CD4-positive, alpha-beta T cell treated with Interleukin-6 for 4 hours (primary cell): ENCODE data around the gene MAP4K1.

Experiments
- DNase-seq: peaks from one replicate; pipeline ENCODE4 v3.0.0-alpha.2; 2020; ENCODE audit warnings: mixed read lengths

The MAP4K1 gene

DNA sequence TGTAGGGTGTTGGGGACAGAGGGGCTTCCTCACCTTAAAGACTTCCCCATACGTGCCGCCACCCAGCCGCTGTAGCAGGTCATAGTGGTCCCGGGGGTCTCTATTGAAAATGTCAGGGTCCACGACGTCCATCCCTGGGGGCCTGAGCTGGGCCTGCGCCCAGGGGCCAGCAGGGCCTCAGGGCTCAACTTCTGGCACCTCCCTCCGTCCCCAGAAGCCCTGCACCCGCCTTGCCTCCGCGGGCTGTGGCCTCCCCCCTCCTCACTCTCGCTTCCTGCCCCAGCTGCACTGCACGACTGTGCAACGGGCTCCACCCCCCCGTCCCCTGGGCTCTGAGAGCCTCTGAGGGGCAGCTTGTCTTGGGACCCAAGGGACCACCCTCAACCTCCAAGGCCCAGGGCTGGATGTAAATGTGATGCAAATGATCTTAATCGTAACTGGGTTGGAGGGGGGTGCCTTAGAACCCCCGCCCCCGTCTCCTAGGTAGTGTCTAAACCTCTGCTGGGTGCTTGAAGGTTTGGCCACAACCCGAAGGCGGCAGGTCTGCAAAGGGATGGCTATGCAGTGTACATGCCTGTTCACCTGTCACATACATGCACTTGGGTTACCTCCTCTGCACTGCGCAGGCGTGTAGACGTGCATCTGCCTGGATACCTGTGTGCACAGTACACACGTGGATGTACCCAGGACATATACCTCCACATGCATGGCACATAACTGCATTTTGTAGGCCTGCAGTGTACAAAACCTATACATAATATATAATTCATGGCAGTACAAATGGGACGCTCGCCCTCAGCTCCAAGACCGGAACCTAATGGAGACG lies at the start of gene MAP4K1:
MAP4K1 (minus strand) TSS at position 190 of the 826 bp plus-strand sequence; CDS start at position 132, 58 bp downstream.
- DNase-seq, result peak; percentile 86

DNA sequence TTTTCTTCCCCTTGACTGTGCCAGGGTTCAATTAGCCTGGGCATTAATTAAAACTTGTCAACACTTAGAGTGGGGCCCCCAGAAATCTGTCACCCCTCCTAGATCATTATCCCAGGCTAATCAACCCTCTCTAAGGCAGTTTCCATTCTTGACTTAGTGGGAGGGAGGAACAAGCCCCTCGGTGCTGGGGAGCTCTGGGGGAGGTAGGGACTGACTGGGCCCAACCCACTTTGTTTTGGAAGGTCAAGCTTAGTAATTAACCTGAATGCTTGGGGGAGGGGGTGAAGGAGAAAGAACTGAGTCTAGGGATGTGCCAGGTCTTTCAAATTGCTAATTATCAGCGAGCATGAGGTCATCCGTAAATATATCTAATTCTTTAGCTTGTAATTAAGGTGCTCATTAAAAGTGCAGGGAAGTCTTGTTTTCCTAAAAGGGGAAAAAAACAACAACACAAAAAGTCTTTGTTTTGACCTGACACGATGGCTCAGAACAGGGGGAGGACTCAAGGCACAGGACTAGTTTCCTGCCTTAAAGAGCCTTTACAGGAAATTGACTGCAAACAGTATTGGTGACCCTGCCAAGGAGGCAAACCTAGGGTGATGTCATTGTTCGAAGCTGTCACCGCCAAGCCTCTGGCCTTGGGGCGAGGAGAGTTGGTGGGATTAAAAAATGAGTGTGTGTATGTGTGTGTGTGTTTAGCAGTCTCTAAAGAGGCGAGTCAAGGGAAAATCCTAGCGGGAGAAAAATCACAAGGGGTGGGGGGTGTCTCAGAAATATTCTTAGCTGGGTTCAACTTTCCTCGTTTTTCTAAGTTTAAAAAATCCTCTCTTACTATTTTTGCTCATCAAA lies 49.1 kb upstream of the MAP4K1 start:
- DNase-seq, result peak; percentile 45

DNA sequence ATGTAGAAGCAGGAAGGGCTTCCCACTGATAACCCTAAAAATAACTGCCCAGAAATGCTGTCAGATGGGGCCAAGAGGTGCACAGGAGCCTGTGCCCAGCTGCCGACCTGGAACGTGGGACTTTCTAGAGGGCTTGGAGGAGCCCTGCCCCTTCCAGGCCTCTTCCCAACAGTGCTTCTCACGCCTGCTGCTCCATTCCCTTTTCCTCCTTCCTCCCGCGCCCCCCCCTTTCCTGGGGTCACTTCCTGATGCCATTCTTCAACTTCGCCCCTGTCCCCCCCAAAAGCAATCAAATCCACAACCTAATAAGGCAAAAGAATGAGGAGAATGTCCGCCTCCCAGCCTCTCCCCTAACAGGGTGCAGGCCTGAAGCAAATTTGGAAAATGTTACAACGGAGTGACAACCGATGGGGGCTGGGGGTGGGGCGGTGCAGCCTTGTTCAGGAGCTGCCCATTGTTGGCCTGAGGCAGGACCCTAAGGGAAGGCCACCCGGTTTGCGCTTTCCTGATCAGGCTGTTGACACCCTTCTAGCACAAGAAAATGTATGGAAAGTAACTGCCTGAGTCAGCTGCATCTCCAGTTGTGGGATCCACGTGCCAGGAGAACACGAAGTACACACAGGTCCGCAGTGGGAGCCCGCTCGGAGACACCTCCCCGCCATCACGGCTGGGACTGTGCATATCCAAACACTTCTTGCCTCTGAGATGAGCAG lies 48.4 kb upstream of the MAP4K1 start:
- DNase-seq, result no peak

DNA sequence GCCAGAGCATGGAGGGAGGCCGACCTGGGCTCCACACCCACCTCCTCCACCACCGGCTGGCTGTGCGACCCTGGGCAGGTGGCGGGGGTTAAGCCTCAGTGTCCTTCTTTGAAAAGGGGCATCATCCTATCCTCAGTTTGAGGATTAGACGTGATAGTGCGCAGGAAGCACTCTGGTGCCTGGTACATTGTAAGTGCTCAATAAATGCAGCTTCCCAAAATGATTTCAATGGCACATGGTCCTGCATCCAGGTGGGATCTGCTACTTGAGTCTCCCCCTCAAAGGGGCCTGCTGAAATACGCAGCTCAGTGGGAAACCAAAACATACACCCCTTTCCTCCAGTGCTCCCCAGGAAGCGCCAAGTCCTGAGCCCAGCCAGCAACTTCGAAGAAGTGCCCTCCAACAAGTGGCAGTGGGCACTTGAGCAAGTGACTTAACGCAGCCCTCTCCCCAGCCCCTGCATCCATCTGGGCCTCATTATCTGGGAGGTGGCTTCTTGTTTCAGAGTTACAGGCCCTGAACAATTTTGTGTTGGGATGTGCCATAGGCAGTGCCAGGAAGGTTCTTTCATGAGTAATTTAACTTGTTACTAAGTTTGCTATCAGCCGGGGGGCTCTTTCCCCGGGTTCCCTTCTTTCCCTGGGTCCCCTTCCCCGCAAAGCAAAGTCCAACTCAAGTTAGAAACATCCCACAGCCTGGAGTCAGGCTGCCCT lies 47.6 kb upstream of the MAP4K1 start:
- no peak for DNase-seq

DNA sequence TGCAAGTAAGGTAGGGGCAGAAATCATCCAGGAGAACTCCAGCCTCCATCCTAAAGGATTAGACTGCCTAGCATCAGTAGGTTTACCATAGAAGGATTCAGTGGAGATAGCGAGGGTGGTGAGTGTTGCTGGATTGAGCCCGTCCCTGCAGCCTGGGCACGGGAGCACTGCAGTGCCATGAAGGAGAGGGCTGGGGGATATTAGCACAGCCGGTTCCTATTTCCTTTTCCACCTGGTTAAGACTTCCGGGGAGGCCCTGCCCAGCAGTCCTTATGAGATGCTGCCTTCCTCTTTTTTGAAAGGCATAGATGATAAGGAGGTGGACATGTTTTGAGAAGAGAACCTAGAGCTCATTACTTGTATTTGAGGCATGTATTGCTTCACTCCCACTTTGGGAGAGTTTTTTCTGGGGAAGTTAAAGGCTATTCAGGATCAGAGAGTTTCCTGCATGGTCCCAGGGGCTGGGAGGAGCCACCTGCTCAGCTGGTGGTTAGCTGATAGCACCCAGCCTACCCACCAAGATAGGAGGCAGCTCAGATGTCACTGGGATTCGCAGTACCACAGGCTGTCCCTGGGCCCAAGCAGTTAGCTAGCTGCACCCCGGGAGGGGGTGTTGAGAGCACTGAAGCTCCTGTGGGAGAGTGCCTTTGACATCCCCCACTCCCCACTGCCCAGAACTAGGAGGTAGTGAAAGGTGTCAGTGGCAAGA lies 46.9 kb upstream of the MAP4K1 start:
- DNase-seq, result no peak

DNA sequence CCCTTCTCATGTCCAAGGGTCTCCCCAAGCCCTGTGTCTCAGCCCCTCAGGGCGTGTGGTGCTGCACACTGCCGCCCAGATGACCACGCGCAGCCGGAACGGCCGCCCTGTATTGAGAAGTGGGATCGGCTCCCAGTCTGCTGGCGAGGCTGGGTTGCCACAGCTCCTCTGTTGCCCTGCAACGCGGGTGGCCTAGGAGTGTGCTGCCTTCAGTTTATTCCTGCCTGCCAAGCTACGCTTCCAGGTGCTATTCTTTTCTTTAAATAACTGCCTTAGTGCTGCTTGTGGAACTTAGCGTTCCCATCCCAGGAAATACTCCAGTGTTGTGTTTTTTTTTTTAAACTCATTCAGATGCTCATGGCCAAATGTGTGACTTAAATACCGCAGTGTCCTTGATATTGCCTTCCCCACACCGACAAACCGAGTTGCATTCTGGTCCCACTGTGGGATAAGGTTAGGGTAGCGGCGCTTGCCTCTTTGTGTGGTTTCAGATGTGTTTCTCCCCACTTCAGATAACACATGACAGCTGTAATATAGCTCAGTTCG lies 46.3 kb upstream of the MAP4K1 start:
- DNase-seq, result no peak

DNA sequence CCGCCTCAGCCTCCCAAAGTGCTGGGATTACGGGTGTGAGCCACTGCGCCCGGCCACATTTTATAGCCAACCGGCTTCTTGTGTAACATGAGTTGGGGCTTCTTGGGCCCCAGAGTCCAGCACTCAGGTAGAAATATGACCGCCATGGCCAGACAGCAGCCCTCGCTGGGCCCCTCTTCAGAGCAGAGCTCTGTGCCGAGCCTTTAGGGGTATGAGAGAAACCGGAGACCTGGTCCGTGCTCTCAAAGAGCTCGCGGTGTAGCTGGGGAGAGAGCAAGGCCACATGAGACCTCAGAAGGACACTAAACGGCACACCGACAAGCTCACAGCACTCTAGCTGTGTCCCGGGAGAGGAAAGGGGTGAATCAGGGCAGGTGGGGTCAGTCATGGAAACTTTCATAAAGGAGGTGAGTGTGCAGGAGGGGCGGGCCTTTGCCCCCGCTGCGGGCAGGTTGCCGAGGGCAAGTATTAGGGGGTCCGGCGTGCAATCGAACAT lies 45.5 kb upstream of the MAP4K1 start:
- no peak for DNase-seq

DNA sequence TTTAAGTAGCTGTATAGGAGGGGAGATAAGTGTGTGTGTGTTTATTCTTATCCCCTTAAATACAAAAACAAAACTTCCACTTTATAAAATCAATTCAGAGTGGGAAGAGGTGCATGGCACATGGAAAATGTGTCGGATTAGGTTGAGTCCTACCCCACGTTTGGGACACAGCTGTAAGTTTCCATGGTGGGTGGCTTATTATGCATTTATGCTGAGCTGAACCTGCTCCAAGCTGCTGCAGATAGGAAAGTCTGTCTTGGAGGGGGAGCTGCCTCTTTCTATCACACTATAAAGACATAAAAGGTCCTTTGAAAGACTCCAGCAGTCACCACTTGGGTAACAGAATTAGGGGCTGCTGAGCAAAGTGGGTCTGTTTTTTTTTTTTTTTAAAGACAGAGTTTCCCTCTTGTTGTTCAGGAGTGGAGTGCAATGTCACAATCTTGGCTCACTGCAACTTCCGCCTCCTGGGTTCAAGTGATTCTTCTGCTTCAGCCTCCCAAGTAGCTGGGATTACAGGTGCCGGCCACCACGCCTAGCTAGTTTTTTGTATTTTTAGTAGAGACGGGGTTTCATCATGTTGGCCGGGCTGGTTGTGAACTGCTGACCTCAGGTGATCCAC lies 44.9 kb upstream of the MAP4K1 start:
- no peak for DNase-seq

DNA sequence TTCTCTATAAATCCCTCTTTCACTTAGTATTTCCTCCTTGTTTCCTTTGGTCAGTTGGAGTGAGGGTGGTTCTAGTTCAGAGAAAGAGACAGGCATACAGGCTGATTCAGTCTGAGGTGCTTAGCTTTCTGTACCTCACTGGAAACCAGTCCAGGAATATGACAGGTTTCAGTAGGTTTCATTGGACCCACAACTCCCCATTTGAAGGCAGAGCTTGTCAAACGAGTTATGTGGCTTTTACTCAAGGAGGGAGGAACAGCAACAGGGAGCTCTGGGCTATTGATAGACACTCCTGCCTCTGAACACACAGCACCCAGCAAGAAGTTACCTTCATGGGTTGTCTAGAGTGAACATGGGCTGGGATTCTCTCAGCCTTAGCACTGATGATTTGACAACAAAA lies 44.2 kb upstream of the MAP4K1 start:
- DNase-seq, result no peak

DNA sequence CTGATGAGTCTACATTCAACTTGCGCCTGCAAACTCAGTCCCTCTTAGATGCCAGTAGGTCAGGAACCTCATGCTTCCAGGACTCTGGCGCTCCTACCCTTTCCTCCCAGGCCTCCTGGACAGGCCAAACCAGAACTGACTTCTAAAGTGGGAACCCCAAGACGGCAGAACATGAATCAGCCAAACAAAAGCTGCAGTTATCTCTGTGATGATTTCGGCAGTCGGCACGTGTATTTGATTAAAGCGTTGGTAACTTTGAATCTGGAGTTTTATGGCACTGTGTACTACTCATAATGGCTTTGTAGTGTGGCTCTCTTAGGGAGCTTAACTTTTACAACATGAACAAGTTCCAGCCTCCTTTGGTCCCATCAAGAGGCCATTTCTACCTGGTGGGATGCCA lies 43.4 kb upstream of the MAP4K1 start:
- DNase-seq, result no peak

DNA sequence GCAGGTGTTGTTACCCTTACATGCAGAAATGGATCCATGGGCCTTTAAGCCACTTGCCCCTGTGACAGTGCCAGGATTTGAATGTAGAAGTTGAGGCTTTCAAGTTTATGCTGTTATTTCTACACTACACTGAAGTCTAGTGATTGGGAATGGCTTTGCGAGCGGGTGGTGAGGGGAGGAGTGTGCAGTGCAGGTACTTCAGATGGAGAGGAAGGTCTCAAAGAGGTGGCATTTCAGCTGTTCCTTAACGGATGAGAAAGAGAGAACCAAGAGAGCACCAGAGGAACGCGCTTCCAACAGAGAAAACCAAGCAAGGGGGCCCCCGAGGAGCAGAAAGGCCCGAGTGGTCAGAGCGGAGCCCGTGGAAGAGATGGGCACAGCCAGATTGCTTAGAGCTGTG lies 43.0 kb upstream of the MAP4K1 start:
- no peak for DNase-seq

DNA sequence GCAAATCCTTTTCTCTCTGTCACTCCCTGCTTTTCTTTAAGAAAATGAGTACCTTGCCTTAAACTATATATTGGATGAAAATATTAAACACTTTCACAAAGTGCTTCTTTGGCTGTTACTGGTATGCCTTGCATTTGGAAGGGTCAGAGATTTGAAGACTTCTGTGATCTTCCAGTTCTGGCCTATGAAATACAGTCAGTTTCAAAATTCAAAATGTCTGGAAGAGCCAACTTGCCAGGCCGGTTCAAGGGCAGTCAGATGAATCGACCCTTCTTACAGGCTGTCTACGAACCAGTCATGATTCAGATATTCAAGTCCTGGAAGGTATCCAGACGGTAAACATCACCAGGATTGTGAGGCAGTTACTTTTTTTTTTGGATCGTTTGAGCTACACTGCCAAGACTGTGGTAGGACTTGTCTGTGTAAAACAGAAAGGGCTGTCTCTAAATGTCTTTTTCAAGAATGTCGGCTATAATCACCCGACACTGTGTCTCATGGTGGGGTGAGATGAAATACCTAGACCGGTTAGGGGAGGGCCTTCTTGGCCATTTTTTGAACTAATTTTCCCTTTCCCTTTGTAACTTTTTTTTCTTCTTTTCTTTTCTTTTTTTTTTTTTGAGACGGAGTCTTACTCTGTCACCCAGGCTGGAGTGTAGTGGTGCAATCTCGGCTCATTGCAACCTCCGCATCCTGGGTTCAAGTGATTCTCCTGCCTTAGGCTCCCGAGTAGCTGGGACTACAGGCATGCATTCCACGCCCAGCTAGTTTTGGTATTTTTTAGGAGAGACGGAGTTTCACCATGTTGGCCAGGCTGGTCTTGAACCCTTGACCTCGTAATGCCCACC lies 40.9 kb upstream of the MAP4K1 start:
- no peak for DNase-seq

DNA sequence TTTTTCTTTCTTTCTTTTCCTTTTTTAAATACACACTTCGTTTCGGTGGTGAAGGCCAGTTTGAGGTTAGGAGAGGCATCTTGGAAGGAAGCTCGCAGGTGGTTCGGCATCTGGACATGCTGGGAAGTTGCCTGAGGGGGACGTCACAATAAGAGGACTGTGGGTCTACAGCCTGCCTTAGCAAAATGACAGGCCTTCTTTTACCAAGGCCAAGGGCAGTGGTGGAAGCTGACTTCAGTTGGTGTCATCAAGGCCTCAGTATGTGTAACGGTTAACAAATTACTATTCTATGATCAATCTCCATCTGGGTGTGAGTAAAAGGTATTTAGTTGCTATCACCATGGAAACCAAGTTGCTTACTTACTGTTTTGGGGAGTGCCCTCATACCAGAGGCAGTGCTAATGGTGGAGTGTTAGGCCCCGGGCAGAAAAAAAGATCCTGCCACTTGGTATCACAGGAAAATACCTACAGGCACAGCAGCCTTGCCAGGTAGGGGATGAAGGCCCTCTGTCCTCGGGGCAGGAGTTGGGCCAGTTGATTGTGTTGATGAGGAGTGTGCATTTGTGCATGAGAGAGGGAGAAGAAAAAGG lies 40.0 kb upstream of the MAP4K1 start:
- DNase-seq, result no peak

DNA sequence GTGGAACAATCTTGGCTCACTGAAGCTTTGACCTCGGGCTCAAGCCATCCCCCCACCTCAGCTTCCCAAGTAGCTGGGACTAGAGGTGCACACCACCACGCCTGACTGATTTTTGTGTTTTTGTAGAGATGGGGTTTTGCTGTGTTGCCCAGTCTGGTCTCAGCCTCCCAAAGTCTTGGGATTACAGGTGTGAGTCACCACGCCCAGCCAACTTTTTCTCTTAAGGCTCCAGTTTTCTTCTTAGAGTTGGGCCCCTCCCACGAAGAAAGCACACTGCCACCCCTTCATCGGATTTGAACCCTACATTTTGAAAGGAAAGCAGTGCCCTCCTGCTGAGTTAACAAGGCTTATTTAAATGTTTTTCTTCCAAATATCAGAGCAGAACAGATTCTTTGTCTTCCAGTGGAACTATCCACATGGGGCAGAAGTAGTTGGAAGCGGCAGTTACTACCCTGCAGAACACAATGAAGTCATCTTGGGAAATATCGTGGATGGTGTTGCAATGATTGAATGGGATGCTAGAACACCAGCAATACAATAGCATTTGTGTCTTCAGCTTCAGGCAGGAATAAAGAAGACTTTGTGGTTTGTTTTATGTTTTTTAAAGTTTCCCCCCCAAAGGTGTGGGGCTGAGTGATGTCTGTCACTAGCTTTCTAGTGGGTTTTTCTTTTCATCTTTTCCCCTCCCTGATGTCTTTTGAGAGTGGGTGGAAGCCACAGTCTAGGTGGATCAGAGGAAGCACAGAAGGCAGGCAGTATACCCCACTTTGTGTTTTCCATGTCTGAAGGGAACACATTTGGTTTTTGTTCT lies 38.6 kb upstream of the MAP4K1 start:
- DNase-seq, result peak; percentile 62

DNA sequence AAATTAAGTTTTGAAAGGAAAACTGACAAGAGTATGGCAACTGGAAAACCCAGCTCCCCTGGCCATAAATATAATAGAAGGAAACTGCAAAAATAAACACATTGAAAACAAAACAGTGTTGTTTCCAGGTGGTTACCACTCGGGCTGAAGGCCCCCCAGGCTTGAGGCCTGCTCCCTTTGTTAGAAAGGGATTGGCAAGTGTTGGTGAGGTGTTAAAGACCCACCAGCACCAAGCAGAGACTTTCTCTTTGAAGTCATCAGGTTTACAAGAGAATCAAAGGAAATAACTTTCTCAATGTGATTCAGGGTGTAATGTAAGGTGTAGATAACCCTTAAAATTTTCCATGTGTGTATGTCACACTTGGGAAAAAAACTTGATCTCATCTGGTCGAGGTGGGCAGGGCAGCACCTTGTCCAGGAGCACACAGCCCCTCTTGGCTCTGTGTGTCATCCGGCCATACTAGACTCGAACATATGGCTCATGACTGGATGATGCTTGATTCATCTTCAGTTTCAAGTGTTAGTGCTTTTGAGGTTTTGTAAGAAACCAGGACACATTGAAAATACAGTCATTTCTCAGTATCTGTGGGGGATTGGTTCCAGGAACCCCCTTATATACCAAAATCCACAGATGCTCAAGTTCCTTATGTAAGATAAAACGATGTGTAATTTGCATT lies 37.5 kb upstream of the MAP4K1 start:
- no peak for DNase-seq

DNA sequence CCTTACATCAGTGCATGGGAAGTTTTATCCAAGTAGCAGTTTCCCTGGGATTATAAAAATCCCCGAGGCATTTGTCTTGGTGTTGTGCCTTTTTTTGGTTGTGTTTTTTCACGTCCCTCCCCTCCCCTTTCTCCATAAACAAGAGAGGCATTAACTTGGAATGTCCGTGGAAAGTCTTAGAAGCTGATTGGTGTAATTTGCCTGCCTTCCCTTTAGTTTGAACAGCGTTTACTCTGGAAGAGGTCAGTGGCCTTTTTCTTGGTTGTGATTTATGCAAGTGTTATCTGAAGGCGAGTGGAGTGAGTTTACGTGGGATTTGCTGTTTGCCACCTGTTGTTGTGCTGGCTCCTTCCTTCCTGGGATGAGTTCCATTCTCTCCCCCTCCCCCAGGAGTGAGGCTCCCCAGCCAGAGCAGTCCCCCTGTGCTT lies 36.9 kb upstream of the MAP4K1 start:
- no peak for DNase-seq

DNA sequence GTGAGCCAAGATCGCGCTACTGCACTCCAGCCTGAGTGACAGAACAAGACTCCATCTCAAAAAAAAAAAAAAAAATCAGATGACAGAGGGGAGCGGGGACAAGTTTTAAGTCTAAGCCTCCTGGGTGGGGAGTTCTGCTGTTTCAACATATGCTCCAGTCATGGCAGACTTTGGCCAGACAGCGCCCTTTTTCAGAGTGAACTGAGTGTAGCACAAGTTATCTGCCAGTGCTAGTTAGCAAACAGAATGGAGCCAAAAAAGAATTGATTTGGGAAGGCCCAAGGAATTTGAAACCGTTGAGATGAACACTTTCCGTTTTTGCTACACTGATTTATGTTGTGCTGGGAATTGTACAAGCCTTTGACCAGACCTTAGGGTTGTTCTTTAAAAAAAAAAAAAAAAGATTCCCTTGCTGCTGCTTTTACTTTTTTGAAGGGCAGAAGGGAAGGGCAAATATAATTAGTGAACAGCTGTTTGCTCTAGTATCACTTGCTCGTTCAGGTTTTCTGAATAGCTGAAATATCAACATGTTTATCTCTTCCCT lies 35.3 kb upstream of the MAP4K1 start:
- no peak for DNase-seq
